Stimulated activated CD8-positive, alpha-beta memory T cell treated with anti-CD3 and anti-CD28 coated beads, Interleukin-12 subunit alpha, Interleukin-12 subunit beta, amount 100 ng/mL, for 4 hours (primary cell): Measurements from ENCODE around the gene GSPT1.
"Not testable (repeated sequence)": the region's sequence is repeated elsewhere in the genome, so short reads cannot be mapped to it uniquely, and the experiment has no call there.

Experiments
- DNase-seq: peaks from one replicate; pipeline ENCODE4 v3.0.0-alpha.2; 2020; ENCODE audit warnings: low read depth

The GSPT1 gene

DNA sequence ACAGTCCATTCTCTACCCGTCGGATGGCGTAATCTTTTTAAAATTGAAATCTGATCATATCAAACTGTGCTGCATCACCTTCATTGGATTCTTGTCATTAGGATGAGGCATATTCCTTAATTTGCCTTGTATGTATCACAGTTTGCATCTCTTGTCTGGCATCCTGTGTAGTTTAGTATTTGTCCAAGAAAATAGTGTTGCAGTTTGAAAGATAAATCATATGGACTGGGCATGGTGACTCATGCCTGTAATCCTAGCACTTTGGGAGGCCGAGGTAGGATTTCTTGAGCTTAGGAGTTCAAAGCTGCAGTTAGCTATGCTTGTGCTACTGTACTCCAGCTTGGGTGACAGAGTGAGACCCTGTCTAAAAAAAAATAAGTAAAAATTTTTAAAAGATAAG is 58.6 kb downstream of the GSPT1 start:
- no peak for DNase-seq

DNA sequence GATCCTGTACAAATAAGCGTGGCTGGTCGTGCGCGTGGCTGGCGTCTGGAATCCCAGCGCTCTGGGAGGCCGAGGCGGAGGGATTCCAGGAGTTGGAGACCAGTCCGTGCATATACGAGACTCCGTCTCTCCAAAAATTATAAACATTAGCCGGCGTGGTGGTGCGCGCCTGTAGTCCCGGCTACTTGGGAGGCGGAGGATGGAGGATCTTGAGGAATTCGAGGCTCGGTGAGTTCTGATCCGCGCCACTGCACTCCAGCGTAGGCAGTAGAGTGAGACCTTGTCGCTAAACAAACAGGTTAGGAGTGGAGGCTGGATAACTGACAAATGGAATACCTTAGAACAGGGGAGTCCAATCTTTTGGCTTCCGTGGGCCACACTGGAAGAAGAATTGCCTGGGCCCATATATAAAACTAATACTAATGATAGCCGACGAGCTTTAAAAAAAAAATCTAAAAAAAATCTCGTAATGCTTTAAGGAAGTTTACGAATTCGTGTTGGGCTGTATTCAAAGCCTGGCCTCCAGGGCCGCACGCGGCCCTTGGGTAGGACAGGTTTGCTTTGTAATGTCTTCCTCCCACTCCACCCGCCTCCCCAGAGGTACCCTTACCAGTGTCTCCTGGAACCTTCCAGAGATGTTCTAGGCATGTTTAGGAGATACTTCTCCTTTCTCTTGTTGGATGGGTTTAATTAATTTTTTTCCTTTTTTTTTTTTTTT is 63.5 kb downstream of the GSPT1 start:
- DNase-seq = no peak

DNA sequence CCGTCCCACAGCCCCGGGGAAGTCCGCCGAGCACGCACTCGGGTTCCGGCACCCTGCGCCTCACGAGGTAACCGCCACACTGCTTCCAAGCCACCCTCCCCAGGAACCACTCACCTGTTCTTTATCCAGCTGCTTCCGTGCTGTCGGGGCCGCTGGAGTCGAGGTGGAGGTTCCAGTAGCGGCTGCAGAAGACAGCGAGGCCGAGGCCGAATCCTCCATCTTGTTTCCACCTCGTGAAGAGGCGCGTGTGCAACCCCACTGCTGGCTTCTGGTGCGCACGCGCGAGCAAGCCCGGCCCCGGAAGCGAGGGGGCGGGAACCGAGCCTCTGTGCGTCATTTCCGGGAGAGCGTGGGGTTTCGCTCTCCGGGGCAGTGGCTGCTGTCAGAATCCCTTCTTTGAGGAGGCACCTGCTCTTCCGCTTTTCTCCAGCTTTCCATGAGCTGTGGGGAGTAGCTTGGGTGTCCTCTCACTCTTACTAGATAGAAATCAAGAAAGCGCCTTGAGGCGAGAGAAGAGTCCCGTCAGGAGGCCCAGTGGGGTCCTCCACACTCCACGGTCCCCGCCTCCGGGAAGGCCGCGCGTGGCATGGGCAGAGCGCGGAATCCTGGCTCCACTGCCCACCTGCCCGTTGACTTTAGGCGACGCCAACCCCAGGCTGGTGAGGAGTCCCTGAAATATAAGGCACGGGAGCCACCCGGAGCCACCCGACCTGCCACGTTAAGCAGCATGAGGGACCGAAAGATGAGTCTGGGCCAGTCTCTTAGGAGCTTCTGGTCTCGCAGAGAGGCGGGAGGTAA is 64.3 kb downstream of the GSPT1 start, which contains the start of gene RSL1D1:
Gene RSL1D1 (minus strand): TSS at position 249 of the 798 bp plus-strand sequence. CDS start 30 bp downstream, at position 219.
- peak; percentile 92 for DNase-seq

DNA sequence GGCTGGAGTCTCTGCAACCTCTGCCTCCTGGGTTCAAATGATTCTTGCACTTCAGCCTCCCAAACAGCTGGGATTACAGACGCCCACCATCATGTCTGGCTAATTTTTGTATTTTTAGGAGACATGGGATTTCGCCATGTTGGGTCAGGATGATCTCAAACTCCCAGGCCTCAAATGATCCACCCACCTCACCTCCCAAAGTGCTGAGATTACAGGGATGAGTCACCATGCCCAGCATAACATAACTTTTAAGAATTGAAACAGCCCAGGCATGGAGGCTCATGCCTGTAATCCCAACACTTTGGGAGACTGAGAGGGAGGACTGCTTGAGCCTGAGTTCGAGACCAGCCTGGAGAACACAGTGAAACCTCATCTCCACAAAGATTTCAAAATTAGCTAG is 66.9 kb downstream of the GSPT1 start:
- no peak for DNase-seq

DNA sequence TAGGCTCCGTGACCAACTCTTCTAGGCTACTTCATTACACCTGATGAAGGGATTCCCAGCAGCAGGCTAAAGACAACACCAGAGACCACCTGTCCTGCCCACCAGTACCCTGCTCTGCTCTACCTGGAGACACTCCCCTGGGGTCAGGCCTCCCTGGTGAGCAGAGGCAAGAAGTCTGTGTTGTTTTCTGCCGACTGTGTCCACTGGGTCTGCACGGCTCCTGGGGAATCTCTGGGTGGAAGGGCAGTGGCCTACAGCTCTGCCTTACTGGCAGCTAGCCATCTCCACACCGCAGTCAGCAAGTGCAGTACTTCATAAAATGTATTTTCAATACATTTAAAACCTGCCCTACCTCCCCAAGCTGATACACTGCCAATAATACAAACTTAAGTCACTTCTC is 71.3 kb downstream of the GSPT1 start:
- DNase-seq = no peak

DNA sequence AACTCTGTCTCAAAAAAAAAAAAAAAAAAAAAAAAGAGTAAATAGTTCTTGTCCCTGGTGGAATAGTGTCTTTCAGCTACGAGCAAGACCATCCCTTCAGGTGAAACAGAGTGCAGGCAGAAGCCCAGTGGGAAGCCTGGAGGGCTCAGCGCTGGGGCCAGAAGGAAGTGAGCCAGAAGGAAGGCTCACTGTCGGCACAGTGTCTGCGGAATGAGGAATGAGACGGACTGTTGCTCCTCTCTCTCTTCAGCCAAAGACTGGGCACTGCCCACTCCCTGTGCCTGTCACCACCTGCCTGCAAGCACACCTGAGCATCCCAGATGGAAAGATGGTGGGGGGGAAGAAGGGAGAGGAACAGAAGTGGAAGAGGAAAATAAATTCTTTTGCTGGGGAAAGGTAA is 71.9 kb downstream of the GSPT1 start:
- DNase-seq = no peak

DNA sequence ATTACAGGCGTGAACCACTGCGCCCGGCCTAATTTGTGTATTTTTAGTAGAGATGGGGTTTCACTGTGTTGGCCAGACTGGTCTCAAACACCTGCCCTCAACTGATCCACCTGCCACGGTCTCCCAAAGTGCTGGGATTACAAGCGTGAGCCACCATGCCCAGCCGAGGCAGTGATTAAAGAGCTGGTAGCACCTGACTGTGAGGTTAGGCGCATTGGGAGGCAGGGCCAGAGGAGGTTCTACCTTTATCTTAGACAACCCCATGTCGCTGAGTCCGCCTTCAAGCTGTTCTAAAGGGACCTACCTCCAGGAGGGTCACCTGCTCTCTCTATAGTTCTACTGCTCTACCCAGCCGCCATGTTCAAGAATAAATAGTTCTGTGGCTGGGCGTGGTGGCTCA is 72.5 kb downstream of the GSPT1 start:
- DNase-seq = no peak

DNA sequence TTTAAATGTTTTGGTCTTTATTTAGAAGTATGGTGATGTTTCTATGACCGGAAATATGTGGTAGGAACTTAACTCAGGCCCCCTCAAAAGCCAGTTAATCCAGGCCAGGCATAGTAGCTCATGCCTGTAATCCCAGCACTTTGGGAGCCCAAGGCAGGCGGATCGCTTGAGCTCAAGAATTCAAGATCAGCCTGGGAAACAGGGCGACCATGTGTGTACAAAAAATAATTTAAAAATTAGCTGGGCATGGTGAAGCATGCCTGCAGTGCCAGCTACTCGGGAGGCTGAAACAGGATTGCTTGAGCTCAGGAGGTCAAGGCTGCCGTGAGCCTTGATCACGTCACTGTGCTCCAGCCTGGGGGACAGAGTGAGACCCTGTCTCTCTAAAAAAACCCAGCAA is 74.7 kb downstream of the GSPT1 start:
- no peak for DNase-seq

DNA sequence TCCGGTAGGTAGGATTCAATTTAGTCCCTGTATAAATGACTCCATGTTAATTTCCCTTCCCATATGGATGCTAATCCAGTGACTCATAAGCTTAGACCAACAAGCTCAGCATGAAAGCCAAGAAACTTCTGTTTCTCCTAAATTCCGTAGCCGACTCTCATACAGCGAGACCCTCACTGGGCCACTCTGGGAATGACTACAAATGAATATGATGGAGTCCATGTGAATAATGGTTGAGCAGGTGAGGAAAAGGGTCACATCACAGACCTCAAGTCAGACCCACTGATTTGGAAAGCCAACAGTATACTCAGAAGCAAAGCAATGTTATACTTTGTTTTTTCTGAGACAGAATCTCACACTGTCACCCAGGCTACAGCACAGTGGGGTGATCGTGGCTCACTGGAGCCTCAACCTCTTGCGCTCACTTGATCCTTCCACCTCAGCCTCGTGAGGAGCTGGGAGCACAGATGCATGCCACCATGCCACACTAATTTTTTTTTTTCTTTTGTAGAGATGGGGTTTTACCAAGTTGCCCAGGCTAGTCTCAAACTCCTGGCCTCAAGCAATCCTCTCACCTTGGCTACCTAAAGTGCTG is 79.0 kb downstream of the GSPT1 start:
- DNase-seq = no peak

DNA sequence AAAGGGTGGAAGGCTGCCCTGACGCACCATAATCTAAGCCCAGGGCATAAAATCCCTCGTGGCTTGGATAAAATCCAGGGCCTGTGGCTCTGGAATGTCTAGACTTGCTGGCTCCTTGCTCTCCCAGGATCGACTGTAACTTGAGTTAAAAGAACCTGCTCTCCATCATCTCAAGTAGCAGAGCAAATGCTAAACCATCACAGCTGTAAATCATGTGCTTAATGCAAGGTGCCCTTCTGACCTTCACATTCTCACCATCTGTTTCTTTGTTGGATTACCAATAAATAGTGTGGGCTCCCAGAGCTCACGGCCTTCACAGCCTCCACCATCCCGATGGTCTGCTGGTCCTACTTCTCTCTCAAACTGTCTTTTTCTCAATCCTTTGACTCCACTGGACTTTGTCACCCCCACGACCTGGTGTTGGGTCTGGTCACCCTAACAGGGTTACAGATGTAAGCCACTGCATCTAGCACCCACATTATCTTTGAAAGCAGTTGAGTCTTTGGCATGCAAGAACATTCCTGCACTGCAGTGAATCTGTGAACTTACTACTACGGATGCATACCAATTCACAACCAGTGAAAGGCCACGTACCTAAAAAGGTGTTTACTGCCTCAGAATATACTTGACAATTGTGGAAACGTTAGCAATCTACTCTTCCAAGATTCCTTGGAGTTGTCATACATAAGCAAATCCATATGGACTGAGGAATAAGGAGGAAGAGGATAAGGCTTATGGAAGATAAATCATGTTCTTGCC is 79.7 kb downstream of the GSPT1 start:
- no peak for DNase-seq

DNA sequence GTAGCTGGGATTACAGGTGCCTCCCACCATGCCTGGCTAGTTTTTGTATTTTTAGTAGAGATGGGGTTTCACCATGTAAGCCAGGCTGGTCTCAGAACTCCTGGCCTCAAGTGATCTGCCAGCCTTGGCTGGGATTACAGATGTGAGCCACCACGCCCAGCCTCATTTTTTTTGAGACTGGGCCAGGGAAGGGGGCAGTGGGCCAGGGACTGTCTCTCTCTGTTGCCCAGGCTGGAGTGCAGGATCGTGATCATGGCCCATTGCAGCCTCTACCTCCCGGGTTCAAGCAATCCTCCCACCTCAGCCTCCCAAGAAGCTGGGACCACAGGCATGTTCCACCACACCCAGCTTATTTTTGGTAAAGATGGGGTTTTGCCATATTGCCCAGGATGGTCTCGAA is 80.4 kb downstream of the GSPT1 start:
- DNase-seq = no peak

DNA sequence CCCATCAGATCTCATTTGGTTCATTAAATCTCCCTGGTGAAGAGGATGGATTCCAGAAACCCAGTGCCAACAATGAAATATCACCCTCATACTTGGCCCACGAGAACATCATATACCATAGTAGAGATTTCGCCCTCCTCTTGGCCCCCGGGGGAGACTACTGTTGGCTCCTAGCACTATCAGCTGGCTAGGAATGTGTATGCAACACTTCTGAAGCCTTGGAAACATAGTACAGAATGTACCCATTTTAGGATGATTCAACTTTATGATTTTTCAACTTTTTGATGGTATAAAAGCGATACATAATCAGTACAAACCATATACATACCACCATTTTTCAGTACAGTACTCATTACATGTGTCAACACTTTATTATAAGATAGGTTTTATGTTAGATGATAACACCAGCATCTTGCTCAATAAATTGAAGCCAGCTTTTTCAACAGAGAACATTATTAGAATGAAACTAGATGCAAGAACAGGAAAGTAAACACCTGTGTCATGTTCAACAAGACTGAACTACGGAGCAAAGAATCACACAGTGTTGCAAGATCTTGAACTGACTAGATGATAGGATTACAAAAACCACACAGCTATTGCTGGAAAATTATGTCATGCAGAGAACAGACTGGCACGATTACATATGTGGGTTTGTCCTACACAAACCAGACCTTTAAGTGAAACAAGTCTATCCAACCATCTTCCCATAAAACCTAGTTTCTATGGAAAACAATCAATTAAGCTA is 81.6 kb downstream of the GSPT1 start:
- no peak for DNase-seq

DNA sequence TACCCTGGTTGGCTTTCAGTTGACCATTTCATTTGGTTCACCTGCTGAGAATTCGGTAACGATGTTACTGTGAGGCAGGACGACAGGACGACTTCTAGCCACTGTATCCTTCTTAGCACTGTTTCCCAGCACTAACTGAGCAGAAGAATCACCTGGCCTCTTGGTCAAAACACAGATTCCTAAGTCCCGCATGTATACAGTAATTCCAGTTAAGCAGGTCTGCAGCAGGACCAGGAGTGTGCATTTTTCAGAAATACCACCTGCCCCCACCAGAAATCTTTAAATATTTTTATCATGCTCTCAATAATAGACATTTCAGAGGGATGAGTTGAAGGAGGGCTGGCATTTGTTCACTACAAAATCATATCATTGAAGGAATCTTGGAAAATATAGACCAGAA is 87.1 kb downstream of the GSPT1 start:
- no peak for DNase-seq

DNA sequence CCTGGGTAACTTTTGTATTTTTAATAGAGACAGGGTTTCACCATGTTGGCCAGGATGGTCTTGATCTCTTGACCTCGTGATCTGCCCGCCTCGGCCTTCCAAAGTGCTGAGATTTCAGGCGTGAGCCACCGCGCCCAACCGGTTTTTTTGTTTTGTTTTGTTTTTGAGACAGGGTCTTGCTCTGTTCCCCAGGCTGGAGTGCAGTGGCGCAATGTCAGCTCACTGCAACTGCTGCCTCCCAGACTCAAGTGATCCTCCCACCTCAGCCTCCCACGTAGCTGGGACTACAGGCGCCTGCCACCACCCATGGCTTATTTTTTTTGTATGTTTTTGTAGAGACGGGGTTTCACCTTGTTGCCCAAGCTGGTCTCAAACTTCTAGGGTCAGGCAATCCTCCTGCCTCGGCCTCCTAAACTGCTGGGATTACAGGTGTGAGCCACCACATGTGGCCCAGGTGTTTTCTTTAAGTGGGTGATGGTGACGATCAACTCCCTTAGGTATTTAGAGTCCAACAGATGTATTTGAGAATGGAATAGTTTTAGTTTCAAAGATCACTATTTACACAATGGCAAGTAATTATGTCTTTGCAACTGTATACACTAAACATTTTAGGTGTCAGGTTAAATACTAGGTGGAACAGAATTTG is 90.1 kb downstream of the GSPT1 start:
- DNase-seq = not testable (repeated sequence)

DNA sequence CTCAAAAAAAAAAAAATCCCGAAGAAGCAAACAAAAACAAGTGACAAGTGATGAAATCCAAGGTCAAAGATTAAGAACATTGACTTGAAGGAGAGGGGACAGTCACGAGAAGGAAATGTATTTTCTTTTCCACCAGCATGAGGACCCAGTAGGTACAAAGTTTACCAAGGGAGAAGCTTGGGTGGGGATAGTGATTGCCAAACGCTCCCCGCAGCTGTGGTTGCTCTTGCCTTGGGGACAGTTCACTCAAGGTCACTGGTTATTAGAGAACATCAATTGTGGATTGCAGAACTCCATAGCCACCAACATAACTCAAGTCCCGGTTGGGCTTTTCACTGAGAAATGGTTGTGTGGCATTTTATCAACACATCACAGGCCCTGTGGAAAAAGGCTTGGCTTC is 91.4 kb downstream of the GSPT1 start:
- no peak for DNase-seq

DNA sequence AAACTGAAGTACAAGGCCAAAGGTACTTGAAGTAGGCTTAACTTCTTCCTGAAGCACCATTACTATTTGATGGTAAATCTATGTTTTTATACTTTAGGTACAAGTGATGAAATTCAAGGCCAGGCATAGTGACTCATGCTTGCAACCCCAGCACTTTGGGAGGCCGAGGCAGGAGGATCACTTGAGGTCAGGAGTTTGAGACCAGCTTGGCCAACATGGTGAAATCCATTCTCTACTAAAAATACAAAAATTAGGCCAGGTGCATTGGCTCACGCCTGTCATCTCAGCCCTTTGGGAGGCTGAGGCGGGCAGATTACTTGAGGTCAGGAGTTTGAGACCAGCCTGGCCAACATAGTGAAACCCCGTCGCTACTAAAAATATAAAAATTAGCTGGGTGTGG is 92.1 kb downstream of the GSPT1 start:
- not testable (repeated sequence) for DNase-seq

DNA sequence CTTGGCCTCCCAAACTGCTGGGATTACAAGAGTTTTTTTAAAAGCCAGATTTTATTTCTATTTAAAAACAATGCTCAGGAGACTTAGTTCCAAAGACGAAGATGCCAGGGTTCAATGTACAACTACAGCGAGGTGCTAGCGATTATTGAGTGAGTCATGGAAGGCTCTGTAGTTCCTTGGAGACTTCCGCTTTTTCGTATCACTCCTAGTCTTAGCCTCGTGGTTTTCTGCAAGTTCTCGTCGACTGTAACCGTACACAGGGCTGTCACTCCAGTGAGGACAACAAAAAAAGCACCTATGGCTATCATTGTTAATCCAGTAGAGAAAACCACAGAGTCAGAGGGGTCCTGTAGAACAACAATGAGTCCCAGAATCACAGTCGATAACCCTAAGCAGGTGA is 96.0 kb downstream of the GSPT1 start:
- DNase-seq = no peak

DNA sequence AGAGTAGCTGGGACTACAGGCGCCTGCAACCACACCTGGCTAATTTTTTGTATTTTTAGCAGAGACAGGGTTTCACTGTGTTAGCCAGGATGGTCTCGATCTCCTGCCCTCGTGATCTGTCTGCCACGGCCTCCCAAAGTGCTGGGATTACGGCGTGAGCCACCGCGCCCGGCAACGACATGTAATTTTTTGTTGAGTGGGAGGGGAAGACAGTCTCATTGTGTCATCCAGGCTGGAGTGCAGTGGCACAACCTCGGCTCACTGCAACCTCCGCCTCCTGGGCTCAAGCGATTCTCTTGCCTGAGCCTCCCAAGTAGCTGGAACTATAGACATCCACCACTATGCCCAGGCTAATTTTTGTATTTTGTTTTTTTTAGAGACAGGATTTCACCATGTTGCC is 96.8 kb downstream of the GSPT1 start:
- DNase-seq = not testable (repeated sequence)
